ENCODE measurements around the gene NQO2.
A peak's percentile ranks its signal among the peaks of the same experiment; 100 is the strongest.

The NQO2 gene

DNA sequence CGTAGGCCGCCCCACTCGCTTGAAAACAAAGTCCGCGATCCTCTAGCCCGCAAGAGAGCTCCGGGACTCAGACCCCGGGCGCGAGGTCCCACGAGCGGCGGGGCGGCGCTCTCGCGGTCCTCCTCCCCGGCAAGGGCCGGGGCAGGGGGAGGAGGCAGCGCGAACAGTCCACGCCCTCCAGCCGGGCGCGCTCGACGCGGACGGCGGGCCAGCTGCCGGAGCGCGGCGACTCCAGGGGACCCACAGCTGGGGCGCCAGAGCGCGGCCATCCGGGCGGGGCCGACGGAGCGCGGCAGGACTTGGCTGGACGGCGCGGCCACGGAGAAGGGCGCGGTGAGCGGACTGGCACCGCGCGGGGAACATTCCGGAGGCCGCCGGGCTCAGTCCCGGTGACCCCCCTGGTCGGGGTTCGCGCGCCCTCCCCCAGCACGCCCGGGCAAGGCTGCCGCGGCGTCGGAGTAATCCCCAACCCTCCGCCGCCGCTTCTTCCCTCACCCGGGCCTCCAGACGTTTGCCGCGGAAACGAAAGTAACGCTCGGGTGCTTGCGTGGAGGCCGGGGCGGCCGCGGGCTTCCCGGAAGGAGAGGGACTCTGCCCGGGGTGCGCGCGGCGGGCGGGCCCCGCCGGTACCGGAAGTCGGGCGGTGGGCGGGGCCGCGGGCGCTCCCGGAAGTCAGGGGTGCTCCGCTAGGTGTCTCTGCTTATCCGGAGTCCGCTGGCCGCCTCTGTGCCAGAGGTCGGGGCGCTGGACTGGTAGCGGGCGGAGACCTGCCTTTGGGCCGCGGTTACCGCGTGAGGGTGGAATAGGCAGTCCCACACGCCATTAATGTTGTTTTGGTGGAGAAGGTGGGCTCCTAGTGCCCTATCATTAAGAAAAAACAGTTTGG lies 68.9 kb downstream of the NQO2 start, which contains the start of gene RIPK1:
TSS of gene RIPK1 (plus strand) at position 166 of the 886 bp plus-strand sequence. CDS start 8,330 bp downstream, outside the sequence.
- Histone ChIP-seq H3K36me3 (ENCODE audit: control insufficient read depth, insufficient read depth, low read length) (no peaks in the 10 kb centered on the region; the same call in 1 of the 2 replicates), H3K4me3 (replicated peaks; ENCODE audit: low read depth, low read length) (peak within 1 kb of the TSS; percentile 76), H3K27me3 (replicated peaks; ENCODE audit: control insufficient read depth, insufficient read depth, low read length) (no peaks in the 10 kb centered on the region)
- TF ChIP-seq, protein P1, sequence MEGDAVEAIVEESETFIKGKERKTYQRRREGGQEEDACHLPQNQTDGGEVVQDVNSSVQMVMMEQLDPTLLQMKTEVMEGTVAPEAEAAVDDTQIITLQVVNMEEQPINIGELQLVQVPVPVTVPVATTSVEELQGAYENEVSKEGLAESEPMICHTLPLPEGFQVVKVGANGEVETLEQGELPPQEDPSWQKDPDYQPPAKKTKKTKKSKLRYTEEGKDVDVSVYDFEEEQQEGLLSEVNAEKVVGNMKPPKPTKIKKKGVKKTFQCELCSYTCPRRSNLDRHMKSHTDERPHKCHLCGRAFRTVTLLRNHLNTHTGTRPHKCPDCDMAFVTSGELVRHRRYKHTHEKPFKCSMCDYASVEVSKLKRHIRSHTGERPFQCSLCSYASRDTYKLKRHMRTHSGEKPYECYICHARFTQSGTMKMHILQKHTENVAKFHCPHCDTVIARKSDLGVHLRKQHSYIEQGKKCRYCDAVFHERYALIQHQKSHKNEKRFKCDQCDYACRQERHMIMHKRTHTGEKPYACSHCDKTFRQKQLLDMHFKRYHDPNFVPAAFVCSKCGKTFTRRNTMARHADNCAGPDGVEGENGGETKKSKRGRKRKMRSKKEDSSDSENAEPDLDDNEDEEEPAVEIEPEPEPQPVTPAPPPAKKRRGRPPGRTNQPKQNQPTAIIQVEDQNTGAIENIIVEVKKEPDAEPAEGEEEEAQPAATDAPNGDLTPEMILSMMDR (IDR thresholded peaks at IDR 0.05; ENCODE audit: insufficient read depth, low read length, poor library complexity, severe bottlenecking), result peak; percentile 38
- DNase-seq (ENCODE audit: extremely low read depth, insufficient read length), result peak; percentile 97
